Measurements from ENCODE around the gene SOWAHC.

SOWAHC gene

GRCh38 chr2:109613922-109614714, at the start of gene SOWAHC, which contains the start of gene SEPTIN10 (continued):
- no peak for TF ChIP-seq TSHZ1 (tag by site-specific recombination; IDR thresholded peaks at IDR 0.05; ENCODE audit: borderline replicate concordance)
- TF ChIP-seq ZNF335 (tag by site-specific recombination; conservative IDR thresholded peaks at IDR 0.05) = peak; percentile 56
- TF ChIP-seq ZFP41 (tag by site-specific recombination; IDR thresholded peaks at IDR 0.05; ENCODE audit: borderline replicate concordance) = no peak
- no peak for TF ChIP-seq ZNF184 (tag by site-specific recombination; IDR thresholded peaks at IDR 0.05)
- no peak for TF ChIP-seq ZNF792 (tag by site-specific recombination; IDR thresholded peaks at IDR 0.05)
- TF ChIP-seq ZBTB20 (tag by site-specific recombination; IDR thresholded peaks at IDR 0.05) = peak; percentile 10; the same call in 1 of the 2 replicates
- TF ChIP-seq ZNF530 (tag by site-specific recombination; IDR thresholded peaks at IDR 0.05; ENCODE audit: low read depth) = no peak
- TF ChIP-seq GLI4 (tag by site-specific recombination; IDR thresholded peaks at IDR 0.05) = no peak
- TF ChIP-seq BCL11A (tag by site-specific recombination; IDR thresholded peaks at IDR 0.05; ENCODE audit: low read depth) = no peak
- peak; percentile 70; the same call in 1 of the 2 replicates for TF ChIP-seq ZNF501 (tag by site-specific recombination; IDR thresholded peaks at IDR 0.05)
- TF ChIP-seq ZNF18 (tag by site-specific recombination; IDR thresholded peaks at IDR 0.05) = no peak
- no peak for TF ChIP-seq ZNF155 (tag by site-specific recombination; IDR thresholded peaks at IDR 0.05)
- TF ChIP-seq ZNF248 (tag by site-specific recombination; IDR thresholded peaks at IDR 0.05) = no peak
- TF ChIP-seq ZNF777 (tag by site-specific recombination; IDR thresholded peaks at IDR 0.05; ENCODE audit: borderline replicate concordance) = no peak
- no peak for TF ChIP-seq ZBTB21 (tag by site-specific recombination; IDR thresholded peaks at IDR 0.05)
- TF ChIP-seq ZNF416 (tag by site-specific recombination; IDR thresholded peaks at IDR 0.05) = no peak
- TF ChIP-seq ZNF302 (tag by site-specific recombination; IDR thresholded peaks at IDR 0.05; ENCODE audit: low read depth) = no peak
- peak; percentile 86 for TF ChIP-seq KLF17 (tag by site-specific recombination; IDR thresholded peaks at IDR 0.05)
- TF ChIP-seq SCRT2 (tag by site-specific recombination; IDR thresholded peaks at IDR 0.05) = no peak
- TF ChIP-seq ZNF140 (tag by site-specific recombination; IDR thresholded peaks at IDR 0.05) = no peak
- TF ChIP-seq ZNF624 (tag by site-specific recombination; IDR thresholded peaks at IDR 0.05) = no peak
- no peak for TF ChIP-seq RBAK (tag by site-specific recombination; IDR thresholded peaks at IDR 0.05)
- no peak for TF ChIP-seq ZNF169 (tag by site-specific recombination; IDR thresholded peaks at IDR 0.05)
- peak; percentile 99 for TF ChIP-seq KLF9 (tag by site-specific recombination; IDR thresholded peaks at IDR 0.05; ENCODE audit: low read depth)
- 0 out of 2 replicates have a peak, but pooled peaks have one; percentile 6 for TF ChIP-seq ZNF677 (tag by site-specific recombination; IDR thresholded peaks at IDR 0.05)
- no peak for TF ChIP-seq ZNF621 (tag by site-specific recombination; IDR thresholded peaks at IDR 0.05)
- no peak for TF ChIP-seq BCL6B (tag by site-specific recombination; IDR thresholded peaks at IDR 0.05)
- TF ChIP-seq ZNF324 (tag by site-specific recombination; IDR thresholded peaks at IDR 0.05) = peak; percentile 70
- TF ChIP-seq ZNF148 (tag by site-specific recombination; IDR thresholded peaks at IDR 0.05; ENCODE audit: borderline replicate concordance) = no peak
- no peak for TF ChIP-seq ZNF157 (tag by site-specific recombination; IDR thresholded peaks at IDR 0.05)

Data from HEK293 (cell line).